Gastrocnemius medialis (tissue), 4 donors: ENCODE data around the gene C11orf65. TPM values are rescaled to one million over a fixed set of nuclear protein-coding genes. Genes with fewer than 3 reads are reported as not detected.
"Not testable (repeated sequence)": the region's sequence is repeated elsewhere in the genome, so short reads cannot be mapped to it uniquely, and the experiment has no call there.

Experiments used
- ATAC-seq, 2 donors: fragments of 150-250 bp; one replicate each; pipeline ENCODE4 v1.9.1; 2016
- DNase-seq, 2 donors: peaks; one replicate each; pipeline ENCODE4 v3.0.0-alpha.2; 2019
- H3K27ac ChIP-seq, 4 donors: fragments of 200-600 bp; sonication (generic); 1 replicate in 1 of 4; 2 replicates in 3 of 4; pipeline ENCODE4 v1.5.1; 2016 to 2018; ENCODE audit warnings: mild to moderate bottlenecking in 2 of 4, moderate library complexity in 1 of 4
- H3K27me3 ChIP-seq, 3 donors: fragments of 200-600 bp; sonication (generic) in 2 of 3; 1 replicate in 1 of 3; 2 replicates in 2 of 3; pipeline versions ENCODE4 v1.5.1 to v1.6.0; 2016 to 2019; ENCODE audit warnings: mild to moderate bottlenecking in 1 of 3, moderate library complexity in 1 of 3
- H3K36me3 ChIP-seq, 2 donors: fragments of 200-600 bp; sonication (generic) in 1 of 2; one replicate each; pipeline ENCODE4 v1.5.1; 2017 to 2018
- H3K4me1 ChIP-seq, 2 donors: fragments of 200-600 bp; sonication (generic) in 1 of 2; one replicate each; pipeline ENCODE4 v1.5.1; 2016 to 2017; ENCODE audit warnings: mild to moderate bottlenecking in 2 of 2
- H3K4me3 ChIP-seq, 4 donors: fragments of 200-600 bp; sonication (generic) in 3 of 4; 1 replicate in 1 of 4; 2 replicates in 3 of 4; pipeline ENCODE4 v1.5.1; 2016 to 2019; ENCODE audit warnings: mild to moderate bottlenecking in 2 of 4
- H3K9me3 ChIP-seq, 3 donors: fragments of 200-600 bp; sonication (generic) in 2 of 3; 1 replicate in 1 of 3; 2 replicates in 2 of 3; pipeline ENCODE4 v1.5.1; 2016 to 2019
- POLR2A ChIP-seq, 2 donors: fragments of 450-650 bp; IDR thresholded peaks; one replicate each; pipeline ENCODE4 v1.6.1; 2017; ENCODE audit warnings: antibody characterized with exemption in 2 of 2, mild to moderate bottlenecking in 2 of 2, moderate library complexity in 2 of 2
- in situ Hi-C, 4 donors: fragments of 200-750 bp; cut with MboI; loops; one replicate each; pipeline versions ENCODE4 v1.15.0 to v1.8.0; 2017; ENCODE audit warnings: low sequenced_read_pairs in 4 of 4
- intact Hi-C: fragments of 100-400 bp; cut with DNase I; formaldehyde crosslinking; loops from one replicate; pipeline ENCODE4 v1.15.1; 2023; ENCODE audit warnings: low total_unique reads
- total RNA-seq, 4 donors: library from RNA; depleted of rRNA; stranded (reverse); fragments of >200 nt; gene quantifications; one replicate each; pipeline versions ENCODE4 v1.1.0 to v1.2.3, GENCODE V29; 2016
- TF ChIP-seq, protein P1 (sequence below), 5 experiments: fragments of 450-650 bp in 3 of 5; fragments of 200-600 bp in 2 of 5; sonication (generic) in 2 of 5; IDR thresholded peaks in 4 of 5; conservative IDR thresholded peaks in 1 of 5; 1 replicate in 4 of 5; 2 replicates in 1 of 5; pipeline ENCODE4 v1.5.1; 2016 to 2019; ENCODE audit warnings: antibody characterized with exemption in 5 of 5, mild to moderate bottlenecking in 3 of 5, moderate library complexity in 3 of 5

Gene C11orf65
- total RNA-seq, 4 donors from 2014 or later: 0.51 TPM; not detected in 3

DNA sequence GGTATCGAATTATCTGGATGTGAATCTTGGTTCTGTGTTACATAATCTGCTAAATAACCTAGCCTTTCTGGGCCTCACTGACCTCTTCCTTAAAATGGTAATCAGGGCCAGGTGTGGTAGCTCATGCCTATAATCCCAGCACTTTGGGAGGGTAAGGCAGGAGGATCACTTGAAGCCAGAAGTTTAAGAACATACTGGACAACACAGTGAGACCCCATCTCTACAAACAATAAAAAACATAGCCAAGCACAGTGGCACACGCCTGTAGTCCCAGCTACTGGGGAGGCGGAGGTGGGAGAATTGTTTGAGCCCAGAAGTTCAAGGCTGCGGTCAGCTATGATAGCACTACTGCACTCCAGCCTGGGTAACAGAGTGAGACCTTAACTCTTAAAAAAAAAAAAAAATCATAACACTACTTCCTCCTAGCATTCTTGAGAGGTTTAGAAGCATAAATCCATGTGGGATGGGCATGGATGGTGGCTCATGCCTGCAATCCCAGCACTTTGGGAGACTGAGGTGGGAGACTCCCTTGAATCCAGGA lies 72.5 kb downstream of the C11orf65 start:
- no peak overlapping the region for H3K4me3 ChIP-seq
- no peaks in the 10 kb centered on the region for H3K4me1 ChIP-seq
- ATAC-seq (no peak), DNase-seq (no peak)
- in situ Hi-C loops (no loop called here), intact Hi-C loops (no loop called here)
- H3K36me3 ChIP-seq: no peaks in the 10 kb centered on the region
- H3K27ac ChIP-seq: no peak overlapping the region
- no peaks in the 10 kb centered on the region for H3K9me3 ChIP-seq
- TF ChIP-seq, protein P1, sequence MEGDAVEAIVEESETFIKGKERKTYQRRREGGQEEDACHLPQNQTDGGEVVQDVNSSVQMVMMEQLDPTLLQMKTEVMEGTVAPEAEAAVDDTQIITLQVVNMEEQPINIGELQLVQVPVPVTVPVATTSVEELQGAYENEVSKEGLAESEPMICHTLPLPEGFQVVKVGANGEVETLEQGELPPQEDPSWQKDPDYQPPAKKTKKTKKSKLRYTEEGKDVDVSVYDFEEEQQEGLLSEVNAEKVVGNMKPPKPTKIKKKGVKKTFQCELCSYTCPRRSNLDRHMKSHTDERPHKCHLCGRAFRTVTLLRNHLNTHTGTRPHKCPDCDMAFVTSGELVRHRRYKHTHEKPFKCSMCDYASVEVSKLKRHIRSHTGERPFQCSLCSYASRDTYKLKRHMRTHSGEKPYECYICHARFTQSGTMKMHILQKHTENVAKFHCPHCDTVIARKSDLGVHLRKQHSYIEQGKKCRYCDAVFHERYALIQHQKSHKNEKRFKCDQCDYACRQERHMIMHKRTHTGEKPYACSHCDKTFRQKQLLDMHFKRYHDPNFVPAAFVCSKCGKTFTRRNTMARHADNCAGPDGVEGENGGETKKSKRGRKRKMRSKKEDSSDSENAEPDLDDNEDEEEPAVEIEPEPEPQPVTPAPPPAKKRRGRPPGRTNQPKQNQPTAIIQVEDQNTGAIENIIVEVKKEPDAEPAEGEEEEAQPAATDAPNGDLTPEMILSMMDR (IDR thresholded peaks at IDR 0.05 in 4 of 5, conservative IDR thresholded peaks at IDR 0.05 in 1 of 5): no peak
- no peak for TF ChIP-seq POLR2A (IDR thresholded peaks at IDR 0.05)
- H3K27me3 ChIP-seq: no peaks in the 10 kb centered on the region

- TF ChIP-seq POLR2A (IDR thresholded peaks at IDR 0.05): no peak
- TF ChIP-seq, protein P1 (IDR thresholded peaks at IDR 0.05 in 4 of 5, conservative IDR thresholded peaks at IDR 0.05 in 1 of 5): no peak
- ATAC-seq (no peak), DNase-seq (no peak)
- in situ Hi-C loops: no loop called here
- Histone ChIP-seq H3K9me3 (no peaks in the 10 kb centered on the region), H3K36me3 (no peaks in the 10 kb centered on the region), H3K4me3 (no peak overlapping the region), H3K4me1 (no peaks in the 10 kb centered on the region), H3K27me3 (no peaks in the 10 kb centered on the region), H3K27ac (no peak overlapping the region)
- intact Hi-C loops: no loop called here
Observed at GRCh38 chr11:108393046-108393445, 74.3 kb downstream of the C11orf65 start.

GRCh38 chr11:108392353-108392752 lies 75.0 kb downstream of the C11orf65 start:
- TF ChIP-seq, protein P1 (IDR thresholded peaks at IDR 0.05 in 4 of 5, conservative IDR thresholded peaks at IDR 0.05 in 1 of 5): no peak
- no peak for TF ChIP-seq POLR2A (IDR thresholded peaks at IDR 0.05)
- no peak for ATAC-seq
- no peak for DNase-seq
- H3K9me3 ChIP-seq: no peaks in the 10 kb centered on the region
- intact Hi-C loops: no loop called here
- H3K27ac ChIP-seq: no peak overlapping the region
- H3K4me1 ChIP-seq: no peaks in the 10 kb centered on the region
- no peak overlapping the region for H3K4me3 ChIP-seq
- H3K27me3 ChIP-seq: no peaks in the 10 kb centered on the region
- in situ Hi-C loops: no loop called here
- H3K36me3 ChIP-seq: no peaks in the 10 kb centered on the region

DNA sequence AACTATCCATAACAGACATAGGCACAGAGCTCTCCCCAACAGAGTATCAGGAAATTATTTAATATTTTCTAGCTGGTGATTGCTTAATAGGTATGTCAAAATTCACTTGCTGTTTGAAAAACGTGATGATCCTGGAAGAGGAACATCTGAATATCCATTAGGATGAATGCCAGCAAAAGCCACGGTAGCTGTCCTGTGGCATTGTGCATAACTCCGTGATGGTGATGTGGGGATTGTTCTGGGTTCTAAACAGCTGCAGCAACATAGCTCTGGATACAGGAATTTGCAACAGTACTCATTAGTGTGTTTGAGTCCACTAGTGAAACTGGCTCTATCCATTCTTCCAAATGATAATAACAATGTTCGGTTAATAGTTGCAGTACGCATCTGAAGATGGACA lies 78.8 kb downstream of the C11orf65 start:
- DNase-seq: no peak
- Histone ChIP-seq H3K9me3 (no peaks in the 10 kb centered on the region), H3K4me3 (no peak overlapping the region), H3K4me1 (no peaks in the 10 kb centered on the region), H3K27me3 (no peaks in the 10 kb centered on the region), H3K36me3 (no peaks in the 10 kb centered on the region), H3K27ac (no peak overlapping the region)
- no peak for TF ChIP-seq POLR2A (IDR thresholded peaks at IDR 0.05)
- TF ChIP-seq, protein P1 (IDR thresholded peaks at IDR 0.05 in 4 of 5, conservative IDR thresholded peaks at IDR 0.05 in 1 of 5): no peak
- intact Hi-C loops: no loop called here
- in situ Hi-C loops: no loop called here
- no peak for ATAC-seq

DNA sequence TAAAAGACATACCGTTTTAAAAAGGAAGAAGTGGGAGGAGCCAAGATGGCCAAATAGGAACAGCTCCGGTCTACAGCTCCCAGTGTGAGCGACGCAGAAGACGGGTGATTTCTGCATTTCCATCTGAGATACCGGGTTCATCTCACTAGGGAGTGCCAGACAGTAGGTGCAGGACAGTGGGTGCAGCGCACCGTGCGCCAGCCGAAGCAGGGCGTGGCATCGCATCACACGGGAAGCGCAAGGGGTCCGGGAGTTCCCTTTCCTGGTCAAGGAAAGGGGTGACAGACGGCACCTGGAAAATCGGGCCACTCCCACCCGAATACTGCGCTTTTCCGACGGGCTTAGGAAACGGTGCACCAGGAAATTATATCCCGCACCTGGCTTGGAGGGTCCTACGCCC lies 93.8 kb downstream of the C11orf65 start:
- H3K27ac ChIP-seq, H3K4me3 ChIP-seq, in situ Hi-C loops, H3K27me3 ChIP-seq, ATAC-seq, H3K9me3 ChIP-seq, H3K36me3 ChIP-seq, H3K4me1 ChIP-seq, DNase-seq, intact Hi-C loops: not testable (repeated sequence)
